ENCODE results near the gene KLHL10.

DNA sequence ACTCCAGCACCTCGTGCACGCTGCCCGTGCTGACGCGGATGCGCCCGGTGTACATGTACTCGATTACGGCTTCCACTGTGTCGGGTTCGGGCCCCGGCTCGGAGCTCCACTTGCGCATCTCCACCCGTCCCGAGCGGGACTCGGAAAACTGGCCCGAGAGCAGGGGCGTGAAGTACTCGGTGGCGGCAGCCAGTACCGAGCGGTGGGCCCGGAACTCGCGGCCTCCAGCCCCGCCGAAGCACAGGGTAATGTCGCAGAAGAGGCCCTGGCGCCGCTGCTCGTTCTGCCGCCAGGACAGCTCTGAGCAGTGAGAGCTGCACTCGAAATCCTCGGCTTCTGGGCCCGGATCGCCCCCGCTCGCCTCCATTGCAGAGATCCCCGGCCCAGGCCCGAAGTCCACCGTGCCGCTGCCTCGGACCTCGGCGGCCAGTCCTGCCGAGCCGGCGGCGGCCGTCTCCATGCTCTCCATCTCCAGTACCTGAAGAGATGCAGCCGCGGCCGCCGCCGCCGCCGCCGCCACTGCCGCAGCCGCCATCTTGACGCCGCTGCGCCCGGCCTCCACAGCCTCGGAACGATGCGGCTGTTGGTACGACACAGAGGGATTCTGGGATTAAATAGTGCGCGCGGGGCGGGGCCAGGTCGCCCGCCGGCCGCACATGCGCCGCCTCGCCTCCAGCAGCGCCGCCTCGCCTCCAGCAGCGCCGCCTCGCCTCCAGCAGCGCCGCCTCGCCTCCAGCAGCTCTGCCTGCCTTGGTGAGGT, 27.4 kb downstream of the KLHL10 start, which contains the start of gene KLHL11:
- TF ChIP-seq, protein P1, sequence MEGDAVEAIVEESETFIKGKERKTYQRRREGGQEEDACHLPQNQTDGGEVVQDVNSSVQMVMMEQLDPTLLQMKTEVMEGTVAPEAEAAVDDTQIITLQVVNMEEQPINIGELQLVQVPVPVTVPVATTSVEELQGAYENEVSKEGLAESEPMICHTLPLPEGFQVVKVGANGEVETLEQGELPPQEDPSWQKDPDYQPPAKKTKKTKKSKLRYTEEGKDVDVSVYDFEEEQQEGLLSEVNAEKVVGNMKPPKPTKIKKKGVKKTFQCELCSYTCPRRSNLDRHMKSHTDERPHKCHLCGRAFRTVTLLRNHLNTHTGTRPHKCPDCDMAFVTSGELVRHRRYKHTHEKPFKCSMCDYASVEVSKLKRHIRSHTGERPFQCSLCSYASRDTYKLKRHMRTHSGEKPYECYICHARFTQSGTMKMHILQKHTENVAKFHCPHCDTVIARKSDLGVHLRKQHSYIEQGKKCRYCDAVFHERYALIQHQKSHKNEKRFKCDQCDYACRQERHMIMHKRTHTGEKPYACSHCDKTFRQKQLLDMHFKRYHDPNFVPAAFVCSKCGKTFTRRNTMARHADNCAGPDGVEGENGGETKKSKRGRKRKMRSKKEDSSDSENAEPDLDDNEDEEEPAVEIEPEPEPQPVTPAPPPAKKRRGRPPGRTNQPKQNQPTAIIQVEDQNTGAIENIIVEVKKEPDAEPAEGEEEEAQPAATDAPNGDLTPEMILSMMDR (conservative IDR thresholded peaks at IDR 0.05 in 1 of 2, IDR thresholded peaks at IDR 0.05 in 1 of 2; ENCODE audit: extremely low read depth in 1 of 2, insufficient read depth in 1 of 2, low read depth in 1 of 2, low read length in 2 of 2) = peak in 1 of 2 donors; percentile 4
- TF ChIP-seq EZH2 (IDR thresholded peaks at IDR 0.05; ENCODE audit: borderline replicate concordance, low read length) = no peak

Data from mammary epithelial cell (primary cell).